GM23338 (cell line): ENCODE measurements around the gene GNA12. TPM values are rescaled to one million over a fixed set of nuclear protein-coding genes. Genes with fewer than 3 reads are reported as not detected.

Source experiments
- ATAC-seq: fragments of 200-7000 bp; cut with Tn5 transposase; 3 replicates; pipeline ENCODE4 v1.9.1; 2020
- DNase-seq: peaks from one replicate; pipeline ENCODE4 v3.0.0-alpha.2; 2015; ENCODE audit warnings: low spot score
- H2AFZ ChIP-seq: fragments of 200-600 bp; sonication (generic); 2 replicates; pipeline ENCODE4 v1.8.0; 2016; ENCODE audit warnings: antibody characterized with exemption, mild to moderate bottlenecking, moderate library complexity
- H3F3A ChIP-seq: fragments of 200-600 bp; sonication (generic); replicated peaks from 2 replicates; pipeline ENCODE4 v1.8.0; 2017; ENCODE audit warnings: antibody characterized with exemption, mixed run types, low read depth
- H3K27ac ChIP-seq: fragments of 200-600 bp; sonication (generic); 2 replicates; pipeline ENCODE4 v1.6.1; 2016; ENCODE audit warnings: low read depth
- H3K27me3 ChIP-seq: fragments of 200-600 bp; sonication (generic); 2 replicates; pipeline ENCODE4 v1.8.0; 2016; ENCODE audit warnings: mild to moderate bottlenecking, mixed run types, moderate library complexity; ENCODE audit not compliant: insufficient read depth
- H3K36me3 ChIP-seq: fragments of 200-600 bp; sonication (generic); 2 replicates; pipeline ENCODE4 v1.8.0; 2016; ENCODE audit warnings: mild to moderate bottlenecking; ENCODE audit not compliant: insufficient read depth
- H3K4me1 ChIP-seq: fragments of 200-600 bp; sonication (generic); 2 replicates; pipeline ENCODE4 v1.8.0; 2016; ENCODE audit warnings: mild to moderate bottlenecking, moderate library complexity; ENCODE audit not compliant: insufficient read depth
- H3K4me2 ChIP-seq: fragments of 200-600 bp; sonication (generic); 2 replicates; pipeline ENCODE4 v1.7.1; 2017; ENCODE audit warnings: mixed run types
- H3K4me3 ChIP-seq: fragments of 200-600 bp; sonication (generic); 2 replicates; pipeline ENCODE4 v1.6.1; 2016; ENCODE audit warnings: mixed run types
- H3K79me2 ChIP-seq: fragments of 200-600 bp; sonication (generic); replicated peaks from 2 replicates; pipeline ENCODE4 v1.8.0; 2017; ENCODE audit warnings: mild to moderate bottlenecking; ENCODE audit not compliant: insufficient read depth
- H3K9me2 ChIP-seq: fragments of 200-600 bp; sonication (generic); 2 replicates; pipeline ENCODE4 v1.8.0; 2017; ENCODE audit not compliant: insufficient read depth
- H4K20me1 ChIP-seq: fragments of 200-600 bp; sonication (generic); replicated peaks from 2 replicates; pipeline ENCODE4 v1.8.0; 2017; ENCODE audit warnings: mild to moderate bottlenecking; ENCODE audit not compliant: insufficient read depth
- H3K27ac Mint-ChIP-seq: 2 replicates; pipeline ENCODE4 v1.8.0; 2020; ENCODE audit warnings: inconsistent platforms, mild to moderate bottlenecking, moderate library complexity, mixed read lengths
- H3K27me3 Mint-ChIP-seq: 3 replicates; pipeline ENCODE4 v1.8.0; 2022; ENCODE audit warnings: low read depth, mild to moderate bottlenecking, moderate library complexity, mixed read lengths, inconsistent platforms; ENCODE audit not compliant: insufficient read depth, poor library complexity
- H3K36me3 Mint-ChIP-seq: 3 replicates; pipeline ENCODE4 v1.8.0; 2021; ENCODE audit warnings: low read depth, mild to moderate bottlenecking, inconsistent platforms, moderate library complexity, mixed read lengths
- H3K4me1 Mint-ChIP-seq: 3 replicates; pipeline ENCODE4 v1.8.0; 2020; ENCODE audit warnings: mild to moderate bottlenecking, inconsistent platforms, mixed read lengths
- H3K4me3 Mint-ChIP-seq: 3 replicates; pipeline ENCODE4 v1.8.0; 2021; ENCODE audit warnings: moderate library complexity, mild to moderate bottlenecking, inconsistent platforms, mixed read lengths
- H3K9me3 Mint-ChIP-seq: 3 replicates; pipeline ENCODE4 v1.8.0; 2020; ENCODE audit warnings: moderate library complexity, mild to moderate bottlenecking, inconsistent platforms, mixed read lengths
- ETS1 ChIP-seq: IDR thresholded peaks from 2 replicates; pipeline ENCODE4 v1.6.1; 2016; ENCODE audit warnings: antibody characterized with exemption
- EZH2 ChIP-seq: fragments of 200-600 bp; sonication (generic); IDR thresholded peaks from one replicate; pipeline ENCODE4 v1.8.0; 2017; ENCODE audit warnings: antibody characterized with exemption, mild to moderate bottlenecking, low read depth; ENCODE audit not compliant: unreplicated experiment
- EZH2phosphoT487 ChIP-seq: fragments of 200-600 bp; sonication (generic); IDR thresholded peaks from one replicate; pipeline ENCODE4 v1.8.1; 2018; ENCODE audit warnings: antibody characterized with exemption; ENCODE audit not compliant: unreplicated experiment
- NANOG ChIP-seq: IDR thresholded peaks from 2 replicates; pipeline ENCODE4 v1.6.1; 2016; ENCODE audit warnings: antibody characterized with exemption, borderline replicate concordance
- REST ChIP-seq: IDR thresholded peaks from one replicate; pipeline ENCODE4 v1.6.1; 2018; ENCODE audit warnings: antibody characterized with exemption; ENCODE audit not compliant: unreplicated experiment
- ZNF462 ChIP-seq: fragments of 250-450 bp; sonication (Bioruptor Pico); IDR thresholded peaks from 2 replicates; pipeline ENCODE4 v1.5.0; 2020; ENCODE audit warnings: mild to moderate bottlenecking, moderate library complexity
- polyA plus RNA-seq: library from polyadenylated mRNA; unstranded; fragments of >200 nt; fragmentation: Nextera tagmentation; extraction: Ambion mirVana; gene quantifications from 2 replicates; pipeline ENCODE4 v1.2.1, GENCODE V29; 2016
- total RNA-seq: library from RNA; depleted of rRNA; stranded (reverse); fragments of >200 nt; shearing (Covaris generic); gene quantifications from 2 replicates; pipeline ENCODE4 v1.2.3, GENCODE V29; 2014

The GNA12 gene
- total and polyA plus RNA-seq, 2 experiments from 2014 or later: 24.0 to 87.7 TPM

GRCh38 chr7:2722591-2722990 is 121.5 kb downstream of the GNA12 start:
- Histone ChIP-seq H3K9me2 (no peaks in the 10 kb centered on the region), H2AFZ (no peak overlapping the region), H3K27ac (no peak overlapping the region), H3F3A (peaks cover 3% of the 10 kb centered on the region; the same call in 1 of the 2 replicates), H3K4me2 (no peak overlapping the region), H3K4me1 (no peaks in the 10 kb centered on the region), H3K27me3 (no peaks in the 10 kb centered on the region), H3K79me2 (peaks cover 9% of the 10 kb centered on the region; the same call in 1 of the 2 replicates), H3K36me3 (peaks cover 4% of the 10 kb centered on the region; the same call in 1 of the 2 replicates), H3K4me3 (no peak overlapping the region), H4K20me1 (no peaks in the 10 kb centered on the region; the same call in none of the 2 replicates)
- ATAC-seq: no peak
- no peaks in the 10 kb centered on the region for H3K9me3 Mint-ChIP-seq
- H3K4me3 Mint-ChIP-seq: no peak overlapping the region
- H3K36me3 Mint-ChIP-seq: peaks cover 48% of the 10 kb centered on the region
- no peak for TF ChIP-seq REST
- no peak for TF ChIP-seq NANOG
- H3K27me3 Mint-ChIP-seq: peaks cover 28% of the 10 kb centered on the region
- no peak overlapping the region for H3K27ac Mint-ChIP-seq
- peaks cover 8% of the 10 kb centered on the region; the same call in 2 of the 3 replicates for H3K4me1 Mint-ChIP-seq
- no peak for DNase-seq

- DNase-seq (no peak), ATAC-seq (no peak)
- Histone ChIP-seq H3F3A (peaks cover 3% of the 10 kb centered on the region; the same call in 1 of the 2 replicates), H3K4me3 (no peak overlapping the region), H3K36me3 (peaks cover 4% of the 10 kb centered on the region; the same call in 1 of the 2 replicates), H2AFZ (no peak overlapping the region), H3K4me1 (no peaks in the 10 kb centered on the region), H4K20me1 (no peaks in the 10 kb centered on the region; the same call in none of the 2 replicates), H3K27ac (no peak overlapping the region; the same call in 1 of the 2 replicates), H3K4me2 (no peak overlapping the region), H3K79me2 (0 out of 2 replicates have a peak, but pooled peaks cover 9% of the 10 kb centered on the region), H3K27me3 (no peaks in the 10 kb centered on the region), H3K9me2 (no peaks in the 10 kb centered on the region)
- H3K27ac Mint-ChIP-seq: no peak overlapping the region
- H3K4me3 Mint-ChIP-seq: no peak overlapping the region
- peaks cover 8% of the 10 kb centered on the region; the same call in 2 of the 3 replicates for H3K4me1 Mint-ChIP-seq
- H3K9me3 Mint-ChIP-seq: no peaks in the 10 kb centered on the region
- peaks cover 28% of the 10 kb centered on the region for H3K27me3 Mint-ChIP-seq
- H3K36me3 Mint-ChIP-seq: peaks cover 42% of the 10 kb centered on the region
- TF ChIP-seq EZH2: no peak
- no peak for TF ChIP-seq EZH2phosphoT487
- TF ChIP-seq ETS1: no peak
- no peak for TF ChIP-seq REST
- no peak for TF ChIP-seq ZNF462 (CRISPR knock-in tag)
Observed at GRCh38 chr7:2721842-2722241, 122.3 kb downstream of the GNA12 start.
